ENCODE measurements around the gene DALRD3.

The DALRD3 gene

DNA sequence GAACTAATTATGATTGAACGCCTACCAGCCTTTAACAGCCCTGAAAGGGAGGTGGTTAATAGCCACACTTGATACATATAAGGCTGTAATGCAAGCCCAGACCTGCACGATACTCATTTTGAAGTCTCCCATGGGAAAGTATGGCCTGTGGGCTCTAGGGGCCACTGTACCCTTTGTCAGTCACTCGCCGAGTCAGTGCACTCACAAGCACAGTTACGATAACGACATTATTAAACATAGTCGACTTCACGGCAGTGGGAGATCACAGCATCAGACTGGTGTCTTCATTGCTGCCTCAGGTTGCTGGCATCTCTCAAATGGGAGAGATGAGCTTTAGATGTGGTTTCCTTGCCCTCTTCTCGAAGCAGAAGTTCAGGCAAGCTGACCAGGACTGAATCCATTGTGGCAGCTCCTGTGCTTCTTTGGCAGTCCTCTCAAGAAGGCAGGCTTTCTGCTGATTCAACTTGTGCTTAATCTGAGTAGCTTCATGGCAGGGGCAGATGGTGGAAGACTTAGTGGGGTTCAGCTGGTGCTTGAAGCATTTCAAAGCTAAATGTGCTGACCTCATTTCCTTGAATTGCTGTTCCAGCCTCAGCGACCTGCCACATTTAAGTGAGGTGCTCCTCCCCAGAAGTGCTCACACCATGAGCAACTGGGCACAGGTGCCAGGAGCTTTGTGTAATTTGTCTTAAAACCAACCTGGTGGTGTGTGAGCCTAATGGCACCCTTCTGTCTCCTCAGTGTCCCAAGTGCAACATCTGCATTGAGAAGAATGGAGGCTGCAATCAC, 44.1 kb downstream of the DALRD3 start:
- no peak for DNase-seq

DNA sequence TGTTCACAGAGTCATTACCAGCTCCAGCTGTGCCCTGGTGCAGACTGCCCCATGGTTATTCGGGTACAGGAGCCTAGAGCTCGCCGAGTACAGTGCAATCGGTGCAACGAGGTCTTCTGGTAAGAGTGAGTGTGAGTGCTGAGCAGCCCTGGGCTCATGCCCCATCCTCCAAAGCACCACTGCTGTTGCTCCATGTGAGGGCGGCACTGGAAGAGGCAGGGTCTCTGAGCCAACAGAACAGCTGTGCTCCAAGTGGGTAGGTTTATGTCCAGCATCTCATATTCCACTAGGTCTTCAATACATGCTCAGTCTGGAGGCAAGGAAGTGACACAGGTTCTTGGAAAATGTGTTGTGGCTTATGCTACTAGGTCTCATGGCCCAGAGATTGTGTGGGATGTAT, 47.8 kb downstream of the DALRD3 start:
- no peak for DNase-seq

DNA sequence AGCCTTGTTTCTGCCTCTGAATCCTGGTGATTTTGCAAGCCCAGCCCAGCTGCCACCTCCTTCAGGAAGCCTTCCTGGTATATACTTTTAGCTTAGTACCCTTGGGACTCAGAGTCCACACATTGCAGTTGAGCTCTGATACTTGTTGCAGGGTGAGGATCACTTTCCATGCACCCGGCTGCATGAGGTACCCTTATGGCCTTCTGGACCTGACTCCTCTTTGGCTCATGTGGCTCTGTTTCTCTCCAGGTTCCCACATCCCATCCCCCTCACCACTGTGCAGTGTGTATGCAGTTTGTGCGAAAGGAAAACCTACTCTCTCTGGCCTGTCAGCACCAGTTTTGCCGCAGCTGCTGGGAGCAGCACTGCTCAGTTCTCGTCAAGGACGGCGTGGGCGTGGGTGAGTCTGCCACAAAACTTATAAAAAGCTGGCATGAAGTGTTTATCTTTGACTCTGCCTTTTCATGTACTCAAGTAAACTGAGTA, 51.5 kb downstream of the DALRD3 start:
- DNase-seq = no peak

DNA sequence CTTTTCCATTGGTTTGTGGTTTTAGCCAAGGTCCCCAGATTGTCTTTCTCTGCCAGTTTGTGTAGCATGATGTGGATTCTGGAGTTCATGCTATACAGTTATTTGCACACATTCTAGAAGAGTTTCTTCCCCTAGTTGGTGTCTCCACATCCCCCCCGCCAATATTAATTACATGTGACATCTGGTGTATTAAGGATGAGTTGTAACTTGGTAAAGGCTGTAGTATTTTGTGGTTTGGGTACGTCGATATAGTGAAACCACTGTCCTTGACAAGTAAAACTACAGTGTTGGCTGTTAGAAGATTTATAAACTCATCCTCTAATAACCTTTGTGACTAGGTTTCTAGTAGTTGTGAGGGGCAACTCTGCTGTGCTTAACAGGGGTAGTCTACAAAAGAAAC, 52.0 kb downstream of the DALRD3 start:
- no peak for DNase-seq
